Measurements from ENCODE around the gene PPDPF.

The PPDPF gene

GRCh38 chr20:63494420-63495166 is 26.0 kb upstream of the PPDPF start:
- no peak for ATAC-seq
- TF ChIP-seq ZC3H10 (CRISPR knock-in tag; IDR thresholded peaks at IDR 0.05) (no peak), CSDC2 (CRISPR knock-in tag; IDR thresholded peaks at IDR 0.05) (no peak), PATZ1 (CRISPR knock-in tag; IDR thresholded peaks at IDR 0.05; ENCODE audit: borderline replicate concordance) (no peak), SNAI2 (CRISPR knock-in tag; IDR thresholded peaks at IDR 0.05) (no peak), TOX (CRISPR knock-in tag; IDR thresholded peaks at IDR 0.05; ENCODE audit: borderline replicate concordance) (no peak), ZFP3 (CRISPR knock-in tag; IDR thresholded peaks at IDR 0.05) (no peak), TSHZ2 (CRISPR knock-in tag; IDR thresholded peaks at IDR 0.05) (no peak), ZNF70 (CRISPR knock-in tag; IDR thresholded peaks at IDR 0.05) (no peak), POU6F1 (CRISPR knock-in tag; IDR thresholded peaks at IDR 0.05; ENCODE audit: borderline replicate concordance, low read depth) (no peak), RARB (CRISPR knock-in tag; IDR thresholded peaks at IDR 0.05) (no peak), PPARA (CRISPR knock-in tag; IDR thresholded peaks at IDR 0.05; ENCODE audit: borderline replicate concordance) (no peak), CSRNP3 (CRISPR knock-in tag; IDR thresholded peaks at IDR 0.05) (no peak), ESRRG (CRISPR knock-in tag; IDR thresholded peaks at IDR 0.05) (no peak), GLIS3 (CRISPR knock-in tag; IDR thresholded peaks at IDR 0.05) (no peak), CREB5 (CRISPR knock-in tag; IDR thresholded peaks at IDR 0.05; ENCODE audit: low read depth) (no peak)

GRCh38 chr20:63495167-63495720 is 25.3 kb upstream of the PPDPF start:
- TF ChIP-seq GLIS3 (CRISPR knock-in tag; IDR thresholded peaks at IDR 0.05): no peak
- TF ChIP-seq ISL1 (CRISPR knock-in tag; IDR thresholded peaks at IDR 0.05): no peak
- no peak for TF ChIP-seq PATZ1 (CRISPR knock-in tag; IDR thresholded peaks at IDR 0.05; ENCODE audit: borderline replicate concordance)
- TF ChIP-seq CREB5 (CRISPR knock-in tag; IDR thresholded peaks at IDR 0.05; ENCODE audit: low read depth): no peak
- TF ChIP-seq ZNF8 (CRISPR knock-in tag; IDR thresholded peaks at IDR 0.05): no peak
- TF ChIP-seq OSR1 (CRISPR knock-in tag; IDR thresholded peaks at IDR 0.05): no peak
- TF ChIP-seq BACH2 (CRISPR knock-in tag; IDR thresholded peaks at IDR 0.05; ENCODE audit: borderline replicate concordance): no peak
- no peak for TF ChIP-seq CSDC2 (CRISPR knock-in tag; IDR thresholded peaks at IDR 0.05)
- no peak for TF ChIP-seq TOX (CRISPR knock-in tag; IDR thresholded peaks at IDR 0.05; ENCODE audit: borderline replicate concordance)
- no peak for TF ChIP-seq SNAI2 (CRISPR knock-in tag; IDR thresholded peaks at IDR 0.05)
- TF ChIP-seq TCF4 (CRISPR knock-in tag; IDR thresholded peaks at IDR 0.05; ENCODE audit: borderline replicate concordance): no peak
- TF ChIP-seq TSHZ2 (CRISPR knock-in tag; IDR thresholded peaks at IDR 0.05): no peak
- no peak for TF ChIP-seq PPARA (CRISPR knock-in tag; IDR thresholded peaks at IDR 0.05; ENCODE audit: borderline replicate concordance)
- no peak for TF ChIP-seq ZNF70 (CRISPR knock-in tag; IDR thresholded peaks at IDR 0.05)
- TF ChIP-seq RARB (CRISPR knock-in tag; IDR thresholded peaks at IDR 0.05): no peak
- no peak for TF ChIP-seq ZFP30 (CRISPR knock-in tag; IDR thresholded peaks at IDR 0.05)
- no peak for TF ChIP-seq ESRRG (CRISPR knock-in tag; IDR thresholded peaks at IDR 0.05)
- no peak for ATAC-seq
